HepG2 (cell line): ENCODE results near the gene ARHGDIA. TPM values are rescaled to one million over a fixed set of nuclear protein-coding genes. Genes with fewer than 3 reads are reported as not detected.

Experiments
- ARNTL ChIP-seq: sonication (generic); formaldehyde crosslinking; IDR thresholded peaks from 2 replicates; pipeline ENCODE4 v1.4.0; 2020; ENCODE audit warnings: mild to moderate bottlenecking, missing genetic modification reagents
- BORCS8-MEF2B ChIP-seq: sonication (generic); formaldehyde crosslinking; IDR thresholded peaks from 2 replicates; pipeline ENCODE4 v1.8.0; 2022; ENCODE audit warnings: mild to moderate bottlenecking, missing genetic modification reagents
- CCAR2 ChIP-seq: fragments of 200-400 bp; formaldehyde crosslinking; optimal IDR thresholded peaks from 2 replicates; pipeline ENCODE3; 2018; ENCODE audit warnings: low read depth, mild to moderate bottlenecking, low read length, moderate library complexity
- CHD4 ChIP-seq: fragments of 200-600 bp; sonication (generic); IDR thresholded peaks from 2 replicates; pipeline ENCODE4 v1.7.0; 2017; ENCODE audit warnings: mild to moderate bottlenecking, low read length, borderline replicate concordance
- GABPA ChIP-seq, 2 experiments: IDR thresholded peaks; 2 replicates each; pipeline ENCODE4 v1.6.1; 2011 to 2016; ENCODE audit warnings: low read depth in 2 of 2, low read length in 1 of 2, missing biosample characterization in 1 of 2, missing genetic modification characterization in 1 of 2
- GATAD2A ChIP-seq: IDR thresholded peaks from 2 replicates; pipeline ENCODE4 v1.6.1; 2016
- HOXD1 ChIP-seq: sonication (generic); formaldehyde crosslinking; IDR thresholded peaks from 2 replicates; pipeline ENCODE4 v1.5.0; 2020; ENCODE audit warnings: missing genetic modification reagents
- IKZF5 ChIP-seq: IDR thresholded peaks from 2 replicates; pipeline ENCODE4 v1.6.1; 2018; ENCODE audit warnings: missing genetic modification reagents, mild to moderate bottlenecking, missing compliant biosample characterization
- MIER3 ChIP-seq: IDR thresholded peaks from 2 replicates; pipeline ENCODE4 v1.6.1; 2016; ENCODE audit warnings: missing compliant biosample characterization, borderline replicate concordance
- MXI1 ChIP-seq: IDR thresholded peaks from 3 replicates; pipeline ENCODE4 v1.6.1; 2012; ENCODE audit warnings: low read depth, low read length, inconsistent platforms, borderline replicate concordance
- NCOA5 ChIP-seq: sonication (generic); formaldehyde crosslinking; IDR thresholded peaks from 2 replicates; pipeline ENCODE4 v1.4.0; 2020; ENCODE audit warnings: missing genetic modification reagents
- PRDM10 ChIP-seq: sonication (generic); formaldehyde crosslinking; IDR thresholded peaks from 2 replicates; pipeline ENCODE4 v1.4.0; 2020; ENCODE audit warnings: low read depth, missing genetic modification reagents
- RAD51 ChIP-seq: fragments of 450-650 bp; IDR thresholded peaks from 2 replicates; pipeline ENCODE4 v1.6.1; 2016; ENCODE audit warnings: borderline replicate concordance
- RARG ChIP-seq: sonication (generic); formaldehyde crosslinking; IDR thresholded peaks from 2 replicates; pipeline ENCODE4 v1.4.0; 2020; ENCODE audit warnings: low read depth, mild to moderate bottlenecking, missing genetic modification reagents
- RFXANK ChIP-seq: IDR thresholded peaks from 2 replicates; pipeline ENCODE4 v1.6.1; 2016
- SNAI1 ChIP-seq: sonication (generic); formaldehyde crosslinking; IDR thresholded peaks from 2 replicates; pipeline ENCODE4 v1.5.0; 2020; ENCODE audit warnings: mild to moderate bottlenecking, missing genetic modification reagents, borderline replicate concordance
- ZNF264 ChIP-seq: sonication (generic); formaldehyde crosslinking; IDR thresholded peaks from 2 replicates; pipeline ENCODE4 v1.4.0; 2020; ENCODE audit warnings: missing genetic modification reagents
- ZNF451 ChIP-seq: sonication (generic); formaldehyde crosslinking; IDR thresholded peaks from 2 replicates; pipeline ENCODE4 v1.5.0; 2020; ENCODE audit warnings: mild to moderate bottlenecking, missing genetic modification reagents
- ZNF512 ChIP-seq: sonication (generic); formaldehyde crosslinking; IDR thresholded peaks from 2 replicates; pipeline ENCODE4 v1.4.0; 2020; ENCODE audit warnings: mild to moderate bottlenecking, missing genetic modification reagents
- ZNF543 ChIP-seq: sonication (generic); formaldehyde crosslinking; IDR thresholded peaks from 2 replicates; pipeline ENCODE4 v1.4.0; 2020; ENCODE audit warnings: mild to moderate bottlenecking, missing genetic modification reagents
- ZNF652 ChIP-seq: IDR thresholded peaks from 2 replicates; pipeline ENCODE4 v1.6.1; 2016; ENCODE audit warnings: low read depth, borderline replicate concordance
- polyA plus RNA-seq, 8 experiments: library from polyadenylated mRNA; depleted of rRNA in 3 of 8; stranded (reverse) in 7 of 8; unstranded in 1 of 8; fragments of >200 nt; fragmentation: Illumina TruSeq in 4 of 8; extraction: Trizol in 4 of 8; gene quantifications; 2 replicates each; pipeline versions ENCODE4 v1.2.1 to v1.2.3, GENCODE V29; 2011 to 2016; ENCODE audit warnings: low read depth in 4 of 8, missing spikeins in 1 of 8, mixed read lengths in 1 of 8; ENCODE audit not compliant: insufficient read depth in 1 of 8
- total RNA-seq, 5 experiments: library from RNA; depleted of rRNA; stranded (reverse); fragments of >200 nt; fragmentation: Illumina TruSeq; extraction: Trizol; gene quantifications; 2 replicates each; pipeline ENCODE4 v1.2.3, GENCODE V29; 2016; ENCODE audit warnings: low read depth in 1 of 5
- TF ChIP-seq, protein P1 (sequence below): sonication (generic); formaldehyde crosslinking; IDR thresholded peaks from 2 replicates; pipeline ENCODE4 v1.4.0; 2020; ENCODE audit warnings: missing genetic modification reagents

ARHGDIA gene
- total and polyA plus RNA-seq, 2 of the 13 experiments (the other 11 are each of a cell fraction or from before 2014, with no cell fraction given), result 40.0 to 64.0 TPM

GRCh38 chr17:81871387-81872230 is 472 bp upstream of the ARHGDIA start (continued):
- peak; percentile 59; the same call in 1 of the 2 replicates for TF ChIP-seq RFXANK (CRISPR knock-in tag)
- TF ChIP-seq HOXD1 (CRISPR knock-in tag), result peak; percentile 82
- TF ChIP-seq ZNF451 (CRISPR knock-in tag), result peak; percentile 98
- TF ChIP-seq ZNF543 (CRISPR knock-in tag), result peak; percentile 92
- peak; percentile 51; the same call in 1 of the 2 replicates for TF ChIP-seq GATAD2A (CRISPR knock-in tag)
- no peak for TF ChIP-seq NCOA5
- TF ChIP-seq ZNF652 (CRISPR knock-in tag), result no peak
- TF ChIP-seq ZNF512, result no peak; the same call in 1 of the 2 replicates
- peak; percentile 31; the same call in 1 of the 2 replicates for TF ChIP-seq SNAI1 (CRISPR knock-in tag)
- TF ChIP-seq MXI1, result peak; percentile 78; the same call in 2 of the 3 replicates
- TF ChIP-seq, protein P1, sequence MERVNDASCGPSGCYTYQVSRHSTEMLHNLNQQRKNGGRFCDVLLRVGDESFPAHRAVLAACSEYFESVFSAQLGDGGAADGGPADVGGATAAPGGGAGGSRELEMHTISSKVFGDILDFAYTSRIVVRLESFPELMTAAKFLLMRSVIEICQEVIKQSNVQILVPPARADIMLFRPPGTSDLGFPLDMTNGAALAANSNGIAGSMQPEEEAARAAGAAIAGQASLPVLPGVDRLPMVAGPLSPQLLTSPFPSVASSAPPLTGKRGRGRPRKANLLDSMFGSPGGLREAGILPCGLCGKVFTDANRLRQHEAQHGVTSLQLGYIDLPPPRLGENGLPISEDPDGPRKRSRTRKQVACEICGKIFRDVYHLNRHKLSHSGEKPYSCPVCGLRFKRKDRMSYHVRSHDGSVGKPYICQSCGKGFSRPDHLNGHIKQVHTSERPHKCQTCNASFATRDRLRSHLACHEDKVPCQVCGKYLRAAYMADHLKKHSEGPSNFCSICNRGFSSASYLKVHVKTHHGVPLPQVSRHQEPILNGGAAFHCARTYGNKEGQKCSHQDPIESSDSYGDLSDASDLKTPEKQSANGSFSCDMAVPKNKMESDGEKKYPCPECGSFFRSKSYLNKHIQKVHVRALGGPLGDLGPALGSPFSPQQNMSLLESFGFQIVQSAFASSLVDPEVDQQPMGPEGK (CRISPR knock-in tag), result peak; percentile 89; the same call in 1 of the 2 replicates
- no peak for TF ChIP-seq PRDM10 (CRISPR knock-in tag)
- peak; percentile 45; the same call in 1 of the 2 replicates for TF ChIP-seq RARG (CRISPR knock-in tag)
- no peak for TF ChIP-seq CCAR2
- TF ChIP-seq IKZF5, result peak; percentile 78; the same call in 1 of the 2 replicates
- peak; percentile 95 for TF ChIP-seq BORCS8-MEF2B
- peak; percentile 80; the same call in 1 of the 2 replicates for TF ChIP-seq MIER3 (CRISPR knock-in tag)
- no peak for TF ChIP-seq ZNF264
- TF ChIP-seq CHD4, result peak; percentile 81
- TF ChIP-seq RAD51, result no peak
- no peak for TF ChIP-seq GABPA (IDR thresholded peaks at IDR 0.05; ENCODE audit: low read depth, low read length)
- TF ChIP-seq GABPA (CRISPR knock-in tag; IDR thresholded peaks at IDR 0.05; ENCODE audit: low read depth), result no peak
- peak; percentile 42; the same call in 1 of the 2 replicates for TF ChIP-seq ARNTL
